Astrocyte (in vitro differentiated cells and primary cell): ENCODE results near the gene ATP10D. TPM values are rescaled to one million over a fixed set of nuclear protein-coding genes. Genes with fewer than 3 reads are reported as not detected.

ENCODE experiments used
- DNase-seq: peaks from one replicate; pipeline ENCODE4 v3.0.0-alpha.2; 2010; ENCODE audit warnings: low read depth
- FAIRE-seq: peaks from 2 replicates; lab custom pipeline; 2011; peaks lifted over from hg19 to GRCh38; lab: Jason Lieb, UNC
- H2AFZ ChIP-seq: 2 replicates; pipeline ENCODE4 v1.6.0; 2012; ENCODE audit warnings: low read depth, low read length, inconsistent platforms
- H3K27ac ChIP-seq: 2 replicates; pipeline ENCODE4 v1.5.1; 2011; ENCODE audit warnings: low read depth, low read length, inconsistent platforms
- H3K27me3 ChIP-seq: 2 replicates; pipeline ENCODE4 v1.6.0; 2011; ENCODE audit warnings: low read length, inconsistent platforms; ENCODE audit not compliant: insufficient read depth
- H3K36me3 ChIP-seq: 2 replicates; pipeline ENCODE4 v1.5.1; 2011; ENCODE audit warnings: low read length, inconsistent platforms; ENCODE audit not compliant: insufficient read depth
- H3K4me1 ChIP-seq: 2 replicates; pipeline ENCODE4 v1.5.1; 2011; ENCODE audit warnings: low read length, inconsistent platforms; ENCODE audit not compliant: insufficient read depth
- H3K4me2 ChIP-seq: 2 replicates; pipeline ENCODE4 v1.6.0; 2012; ENCODE audit warnings: low read length, inconsistent platforms
- H3K4me3 ChIP-seq: 2 replicates; pipeline ENCODE4 v1.5.1; 2011; ENCODE audit warnings: low read depth, mild to moderate bottlenecking, low read length, inconsistent platforms; ENCODE audit not compliant: insufficient read depth
- H3K79me2 ChIP-seq: 2 replicates; pipeline ENCODE4 v1.6.0; 2012; ENCODE audit warnings: mild to moderate bottlenecking, low read length, inconsistent platforms; ENCODE audit not compliant: insufficient read depth
- H3K9ac ChIP-seq: 2 replicates; pipeline ENCODE4 v1.6.0; 2012; ENCODE audit warnings: mild to moderate bottlenecking, low read length, inconsistent platforms
- H3K9me3 ChIP-seq: 2 replicates; pipeline ENCODE4 v1.5.1; 2012; ENCODE audit warnings: low read depth, mild to moderate bottlenecking, low read length, inconsistent platforms; ENCODE audit not compliant: insufficient read depth
- H4K20me1 ChIP-seq: 2 replicates; pipeline ENCODE4 v1.6.0; 2012; ENCODE audit warnings: low read length, inconsistent platforms; ENCODE audit not compliant: insufficient read depth
- H3K27ac Mint-ChIP-seq: one replicate; pipeline ENCODE4 v1.8.0; 2021; ENCODE audit warnings: mild to moderate bottlenecking, mixed read lengths; ENCODE audit not compliant: unreplicated experiment
- H3K27me3 Mint-ChIP-seq: one replicate; pipeline ENCODE4 v1.8.0; 2021; ENCODE audit warnings: low read depth, mixed read lengths; ENCODE audit not compliant: unreplicated experiment
- H3K36me3 Mint-ChIP-seq: one replicate; pipeline ENCODE4 v1.8.0; 2021; ENCODE audit warnings: low read depth, mixed read lengths; ENCODE audit not compliant: unreplicated experiment
- H3K4me1 Mint-ChIP-seq: one replicate; pipeline ENCODE4 v1.8.0; 2021; ENCODE audit warnings: low read depth, mixed read lengths; ENCODE audit not compliant: unreplicated experiment
- H3K4me3 Mint-ChIP-seq: one replicate; pipeline ENCODE4 v1.8.0; 2021; ENCODE audit warnings: mild to moderate bottlenecking, moderate library complexity, mixed read lengths; ENCODE audit not compliant: unreplicated experiment
- H3K9me3 Mint-ChIP-seq: one replicate; pipeline ENCODE4 v1.8.0; 2021; ENCODE audit warnings: mild to moderate bottlenecking, mixed read lengths; ENCODE audit not compliant: unreplicated experiment
- CTCF ChIP-seq: IDR thresholded peaks from 2 replicates; pipeline ENCODE4 v1.5.1; 2011; ENCODE audit warnings: low read depth, mild to moderate bottlenecking, inconsistent platforms, low read length, moderate library complexity; ENCODE audit not compliant: insufficient read depth
- EZH2 ChIP-seq: IDR thresholded peaks from 2 replicates; pipeline ENCODE4 v1.6.1; 2012; ENCODE audit warnings: mild to moderate bottlenecking, low read length, inconsistent platforms; ENCODE audit not compliant: insufficient read depth
- total RNA-seq: library from RNA; stranded (reverse); gene quantifications from 2 replicates; pipeline ENCODE4 v1.2.1, GENCODE V29; 2021

ATP10D gene
- total RNA-seq, 1 donor from 2014 or later: 75.8 TPM

GRCh38 chr4:47550899-47551548 lies 65.9 kb downstream of the ATP10D start:
- Mint-ChIP-seq H3K27ac (no peak overlapping the region), H3K36me3 (peaks cover 36% of the 10 kb centered on the region), H3K9me3 (no peaks in the 10 kb centered on the region), H3K4me3 (no peak overlapping the region), H3K27me3 (no peaks in the 10 kb centered on the region), H3K4me1 (peaks cover 7% of the 10 kb centered on the region)
- Histone ChIP-seq H3K4me1 (peaks cover 15% of the 10 kb centered on the region), H3K36me3 (peaks cover 49% of the 10 kb centered on the region), H3K4me2 (peak overlapping the region; percentile 51), H3K27ac (peak overlapping the region; percentile 80), H3K4me3 (no peak overlapping the region), H2AFZ (no peak overlapping the region), H3K79me2 (no peaks in the 10 kb centered on the region), H4K20me1 (no peaks in the 10 kb centered on the region), H3K9ac (peak overlapping the region; percentile 48), H3K9me3 (no peaks in the 10 kb centered on the region), H3K27me3 (no peaks in the 10 kb centered on the region)
- DNase-seq (no peak), FAIRE-seq (no peak)
- TF ChIP-seq EZH2 (no peak), CTCF (no peak)

- Histone ChIP-seq H3K9ac (peak overlapping the region; percentile 48), H3K36me3 (peaks cover 45% of the 10 kb centered on the region), H3K4me1 (peaks cover 15% of the 10 kb centered on the region), H3K4me3 (no peak overlapping the region), H2AFZ (no peak overlapping the region), H3K27ac (peak overlapping the region; percentile 80), H3K9me3 (no peaks in the 10 kb centered on the region), H3K4me2 (peak overlapping the region; percentile 51), H3K79me2 (no peaks in the 10 kb centered on the region), H3K27me3 (no peaks in the 10 kb centered on the region), H4K20me1 (no peaks in the 10 kb centered on the region)
- Mint-ChIP-seq H3K27me3 (no peaks in the 10 kb centered on the region), H3K4me3 (no peak overlapping the region), H3K4me1 (peaks cover 7% of the 10 kb centered on the region), H3K9me3 (no peaks in the 10 kb centered on the region), H3K36me3 (peaks cover 31% of the 10 kb centered on the region), H3K27ac (no peak overlapping the region)
- FAIRE-seq (peak; percentile 81), DNase-seq (peak; percentile 81)
- TF ChIP-seq CTCF (no peak), EZH2 (no peak)
Observed at GRCh38 chr4:47551682-47552081, 66.6 kb downstream of the ATP10D start.
